ENCODE data around the gene FBXO44.
"Not testable (repeated sequence)": the region's sequence is repeated elsewhere in the genome, so short reads cannot be mapped to it uniquely, and the experiment has no call there.

DNA sequence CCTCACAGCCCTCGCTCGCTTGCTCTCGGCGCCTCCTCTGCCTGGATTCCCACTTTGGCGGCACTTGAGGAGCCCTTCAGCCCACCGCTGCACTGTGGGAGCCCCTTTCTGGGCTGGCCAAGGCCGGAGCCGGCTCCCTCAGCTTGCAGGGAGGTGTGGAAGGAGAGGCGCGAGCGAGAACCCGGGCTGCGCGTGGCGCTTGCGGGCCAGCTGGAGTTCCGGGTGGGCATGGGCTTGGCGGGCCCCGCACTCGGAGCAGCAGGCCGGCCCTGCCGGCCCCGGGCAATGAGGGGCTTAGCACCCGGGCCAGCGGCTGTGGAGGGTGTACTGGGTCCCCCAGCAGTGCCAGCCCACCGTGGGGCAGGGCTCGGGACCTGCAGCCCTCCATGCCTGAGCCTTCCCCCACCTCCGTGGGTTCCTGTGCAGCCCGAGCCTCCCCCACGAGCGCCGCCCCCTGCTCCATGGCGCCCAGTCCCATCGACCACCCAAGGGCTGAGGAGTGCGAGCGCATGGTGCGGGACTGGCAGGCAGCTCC, 46.0 kb upstream of the FBXO44 start:
- TF ChIP-seq, protein P1, sequence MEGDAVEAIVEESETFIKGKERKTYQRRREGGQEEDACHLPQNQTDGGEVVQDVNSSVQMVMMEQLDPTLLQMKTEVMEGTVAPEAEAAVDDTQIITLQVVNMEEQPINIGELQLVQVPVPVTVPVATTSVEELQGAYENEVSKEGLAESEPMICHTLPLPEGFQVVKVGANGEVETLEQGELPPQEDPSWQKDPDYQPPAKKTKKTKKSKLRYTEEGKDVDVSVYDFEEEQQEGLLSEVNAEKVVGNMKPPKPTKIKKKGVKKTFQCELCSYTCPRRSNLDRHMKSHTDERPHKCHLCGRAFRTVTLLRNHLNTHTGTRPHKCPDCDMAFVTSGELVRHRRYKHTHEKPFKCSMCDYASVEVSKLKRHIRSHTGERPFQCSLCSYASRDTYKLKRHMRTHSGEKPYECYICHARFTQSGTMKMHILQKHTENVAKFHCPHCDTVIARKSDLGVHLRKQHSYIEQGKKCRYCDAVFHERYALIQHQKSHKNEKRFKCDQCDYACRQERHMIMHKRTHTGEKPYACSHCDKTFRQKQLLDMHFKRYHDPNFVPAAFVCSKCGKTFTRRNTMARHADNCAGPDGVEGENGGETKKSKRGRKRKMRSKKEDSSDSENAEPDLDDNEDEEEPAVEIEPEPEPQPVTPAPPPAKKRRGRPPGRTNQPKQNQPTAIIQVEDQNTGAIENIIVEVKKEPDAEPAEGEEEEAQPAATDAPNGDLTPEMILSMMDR (IDR thresholded peaks at IDR 0.05; ENCODE audit: borderline replicate concordance, extremely low read depth, low read length, poor library complexity, severe bottlenecking), result not testable (repeated sequence)
- not testable (repeated sequence) for TF ChIP-seq EZH2 (IDR thresholded peaks at IDR 0.05; ENCODE audit: borderline replicate concordance, low read depth, low read length, severe bottlenecking)
